Erythroblast (primary cell): ENCODE data around the gene ITPRID1.
A peak's percentile ranks its signal among the peaks of the same experiment; 100 is the strongest.

Experiments used
- DNase-seq, 2 experiments: peaks; one replicate each; lab custom pipeline; 2025; lab: John Stamatoyannopoulos, UW
- GATA1 ChIP-seq: IDR thresholded peaks from 2 replicates; pipeline ENCODE4 v1.6.1; 2011; ENCODE audit warnings: low read depth, mild to moderate bottlenecking, control low read depth, low read length, moderate library complexity
- POLR2A ChIP-seq: IDR thresholded peaks from 2 replicates; pipeline ENCODE4 v1.6.1; 2011; ENCODE audit warnings: mild to moderate bottlenecking, low read length

Gene ITPRID1

DNA sequence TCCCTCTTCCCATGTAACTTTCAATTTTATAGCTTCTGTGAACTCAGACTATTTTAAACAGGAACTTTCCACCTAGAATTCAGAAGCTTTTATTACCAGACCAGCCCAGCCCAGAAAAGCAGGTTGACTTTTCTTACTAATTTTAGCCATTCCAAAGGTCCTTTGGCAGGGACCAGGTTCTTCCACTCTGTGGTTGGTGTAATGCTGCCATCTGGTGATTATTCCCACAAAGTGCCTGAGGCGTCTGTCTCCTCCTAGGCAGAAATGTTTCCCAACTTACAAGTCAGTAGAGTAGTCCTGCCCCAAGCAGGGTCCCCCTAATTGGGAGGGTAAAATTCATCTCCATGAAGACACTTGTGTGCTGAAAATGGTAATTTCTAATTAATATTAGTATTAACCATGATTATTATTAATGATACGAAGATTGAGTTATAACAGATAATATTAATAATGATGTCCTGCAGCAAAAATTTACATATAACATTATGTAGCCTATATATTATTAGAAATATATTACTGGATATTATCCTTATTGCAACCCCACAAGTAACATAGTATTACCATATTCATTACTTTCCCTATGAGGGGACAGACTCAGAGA is 120.1 kb downstream of the ITPRID1 start:
- peak; percentile 5 to 43 for DNase-seq
- TF ChIP-seq POLR2A (no peak), GATA1 (no peak)

DNA sequence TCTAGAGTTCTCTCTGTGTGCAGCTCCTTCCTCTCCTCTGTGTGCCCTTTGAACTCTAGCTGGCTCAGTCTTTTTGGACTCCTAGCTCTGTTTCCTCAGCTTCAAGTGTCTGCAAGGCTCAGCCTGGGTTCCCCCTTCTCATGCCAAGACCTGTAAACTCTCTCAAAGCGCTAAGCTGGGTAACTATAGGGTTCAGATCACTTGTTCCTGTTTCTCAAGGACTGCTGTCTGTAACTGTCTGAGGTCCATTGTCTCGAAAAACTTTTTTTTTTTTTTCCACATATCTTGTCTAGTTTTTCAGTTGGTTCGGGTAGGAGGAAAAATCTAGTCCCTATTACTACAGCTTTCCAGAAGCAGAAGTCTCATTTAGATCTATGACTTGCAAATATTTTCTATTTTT is 126.5 kb downstream of the ITPRID1 start:
- no peak for DNase-seq
- TF ChIP-seq POLR2A: no peak
- no peak for TF ChIP-seq GATA1

DNA sequence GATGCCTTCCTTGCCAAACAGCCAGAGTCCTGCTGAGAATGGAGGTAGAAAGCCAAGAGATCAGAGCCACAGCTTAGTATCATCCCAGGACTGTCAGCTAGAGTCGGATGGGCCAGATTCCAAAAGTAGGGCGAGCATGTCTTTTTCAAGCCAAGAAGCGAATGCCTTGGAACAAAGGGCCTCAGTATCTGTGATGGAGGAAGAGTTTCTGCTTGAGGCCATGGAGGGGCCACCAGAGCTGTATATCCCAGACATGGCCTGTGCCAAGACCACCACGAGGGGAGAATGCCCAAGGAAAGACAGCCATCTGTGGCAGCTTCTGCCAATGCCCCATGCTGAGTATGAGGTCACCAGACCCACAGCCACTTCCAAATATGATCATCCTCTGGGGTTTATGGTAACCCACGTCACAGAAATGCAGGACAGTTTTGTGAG is 128.8 kb downstream of the ITPRID1 start:
- no peak for DNase-seq

DNA sequence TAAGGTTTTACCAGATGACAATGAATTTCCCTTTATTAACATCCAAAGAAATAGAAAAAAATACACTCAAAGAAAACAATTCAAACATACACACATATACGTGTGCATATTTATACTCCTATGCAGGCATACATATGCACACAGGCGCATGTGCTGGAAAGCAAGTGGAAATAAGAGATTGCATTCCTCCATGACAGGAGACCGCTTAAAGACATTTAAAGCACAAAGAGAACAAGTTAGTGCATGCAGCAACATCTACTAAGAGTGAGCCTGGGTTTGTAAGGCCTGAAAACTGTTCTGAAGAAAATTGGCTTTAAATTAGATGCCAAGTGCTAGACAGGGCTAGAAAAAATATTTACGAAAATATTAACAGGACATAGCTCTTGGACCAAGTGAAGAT is 133.1 kb downstream of the ITPRID1 start:
- DNase-seq: no peak
- TF ChIP-seq POLR2A (no peak), GATA1 (no peak)

More for the DNA sequence above, 128.8 kb downstream of the ITPRID1 start:
- TF ChIP-seq GATA1: no peak

DNA sequence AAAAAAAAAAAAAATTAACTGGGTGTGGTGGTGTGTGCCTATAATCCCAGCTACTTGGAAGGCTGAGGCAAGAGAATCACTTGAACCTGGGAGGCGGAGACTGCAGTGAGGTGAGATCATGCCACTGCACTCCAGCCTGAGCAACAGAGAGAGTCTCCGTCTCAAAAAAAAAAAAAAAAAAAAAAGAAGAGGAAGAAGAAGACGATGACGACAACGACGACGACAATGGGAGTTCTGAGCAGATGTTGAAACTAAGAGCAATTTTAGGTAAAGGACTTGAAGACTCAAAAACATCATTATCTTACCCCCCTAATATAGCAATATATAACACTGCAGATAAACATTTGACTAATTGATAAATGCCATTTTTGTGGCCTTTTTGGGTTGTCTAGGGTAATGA is 133.6 kb downstream of the ITPRID1 start:
- TF ChIP-seq GATA1: no peak
- TF ChIP-seq POLR2A: no peak

DNA sequence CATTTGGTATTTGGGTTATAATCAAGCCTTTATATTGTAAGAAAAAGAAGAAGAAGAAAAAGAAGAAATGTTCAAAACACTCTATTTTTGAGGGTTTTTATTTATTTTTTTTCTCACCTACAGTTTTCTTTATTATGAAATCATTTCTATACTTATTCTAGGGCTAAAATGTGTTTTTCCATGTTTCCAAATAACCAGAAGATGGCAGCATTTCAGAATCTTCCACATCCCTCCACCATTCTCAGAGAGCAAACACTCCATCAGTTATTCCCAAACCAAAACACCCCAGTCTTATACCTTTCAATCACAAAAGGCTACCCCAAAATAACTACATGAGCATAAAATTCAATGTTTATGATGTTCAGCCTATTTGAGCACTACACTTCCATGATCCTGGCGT is 134.4 kb downstream of the ITPRID1 start:
- DNase-seq: no peak
- no peak for TF ChIP-seq GATA1
- no peak for TF ChIP-seq POLR2A

More for the DNA sequence above, 133.6 kb downstream of the ITPRID1 start:
- no peak for DNase-seq

DNA sequence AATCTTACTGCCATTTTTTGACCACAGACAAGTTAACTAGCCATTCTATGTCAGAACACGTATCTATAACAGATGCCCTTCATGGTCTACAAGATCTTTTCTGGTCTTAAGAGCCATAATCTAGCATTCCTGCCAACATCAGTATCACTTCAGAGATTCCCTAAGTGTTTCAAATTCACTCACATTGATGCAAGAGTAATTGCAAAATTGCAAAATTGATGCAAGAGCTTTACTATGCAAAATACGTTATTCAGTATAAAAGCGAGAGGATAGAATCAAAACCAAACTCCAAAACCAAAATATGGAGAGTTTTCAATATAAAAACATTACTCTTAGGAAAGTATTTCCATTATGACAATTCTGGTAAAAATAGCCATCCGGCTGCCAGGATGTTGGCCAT is 135.0 kb downstream of the ITPRID1 start:
- DNase-seq: no peak
- no peak for TF ChIP-seq POLR2A

DNA sequence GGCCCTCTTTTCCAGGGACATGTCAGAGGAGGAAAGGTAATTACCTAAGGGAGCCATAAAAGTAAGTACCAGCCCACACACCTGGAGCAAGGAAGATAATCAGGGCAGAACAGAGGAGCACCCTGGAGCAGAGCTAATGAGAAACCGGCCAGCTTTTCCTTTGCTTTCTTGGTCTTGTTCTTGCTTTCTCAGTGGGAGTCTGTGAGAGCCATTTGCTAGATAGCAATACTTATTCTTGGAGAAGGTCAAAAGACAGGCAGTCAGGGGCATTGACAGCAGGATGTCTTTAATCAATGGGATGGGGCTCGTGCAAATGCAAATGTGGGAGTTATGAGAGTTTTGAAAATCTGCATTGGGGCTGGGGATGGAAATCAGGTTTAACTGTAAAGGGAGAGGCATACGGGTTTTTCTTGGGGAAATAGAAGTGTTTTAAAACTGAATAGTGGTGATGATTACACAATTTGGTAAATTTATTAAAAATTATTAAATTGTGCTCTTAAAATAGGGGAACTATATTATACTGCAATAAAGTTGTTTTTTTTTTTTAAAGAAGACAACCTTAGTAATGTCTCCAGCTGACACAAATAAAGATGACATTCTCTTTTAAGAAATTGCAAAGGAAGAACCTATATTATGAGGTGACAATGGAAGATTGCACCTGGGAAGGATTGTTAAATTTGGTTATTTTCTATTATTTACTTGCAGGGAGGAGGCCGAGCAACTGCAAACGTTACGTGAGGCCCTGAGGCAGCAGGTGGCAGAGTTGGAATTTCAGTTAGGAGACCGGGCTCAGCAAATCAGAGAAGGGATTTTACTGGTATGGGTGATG is 137.6 kb downstream of the ITPRID1 start:
- no peak for DNase-seq
- TF ChIP-seq GATA1 (no peak), POLR2A (no peak)

DNA sequence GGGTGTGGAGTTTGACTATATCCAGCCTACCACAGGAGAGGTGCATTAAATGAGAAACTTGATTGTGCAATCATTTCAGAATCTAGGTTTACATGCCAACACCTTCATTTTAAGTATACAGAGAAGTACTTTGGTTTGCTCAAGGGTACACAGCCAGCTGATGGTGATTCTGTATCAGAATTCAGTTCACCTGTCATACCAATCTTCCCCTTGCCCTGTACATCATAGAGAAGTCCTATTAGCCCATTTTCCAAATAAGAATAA is 138.1 kb downstream of the ITPRID1 start:
- no peak for DNase-seq
- TF ChIP-seq GATA1: no peak
- TF ChIP-seq POLR2A: no peak

DNA sequence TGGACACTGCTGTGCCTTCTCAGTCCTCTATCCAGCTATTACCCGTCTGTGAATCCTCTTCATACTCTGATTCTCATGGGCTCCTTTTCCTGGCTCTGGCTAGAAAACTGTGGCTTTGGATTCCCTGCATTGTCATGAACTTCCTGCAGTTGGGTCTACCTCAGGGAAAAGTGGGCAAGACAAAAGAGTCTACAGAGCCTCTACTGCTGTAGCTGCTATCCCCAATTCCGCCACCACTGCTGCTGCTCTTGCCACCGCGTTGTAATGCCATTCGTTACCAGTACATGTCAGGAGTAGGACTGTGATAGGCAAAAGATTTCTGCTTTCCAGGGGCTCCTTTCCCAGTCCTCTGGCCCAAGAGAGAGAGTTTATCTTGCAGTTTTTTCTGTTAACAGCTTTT is 149.2 kb downstream of the ITPRID1 start:
- TF ChIP-seq GATA1: no peak
- TF ChIP-seq POLR2A: no peak

DNA sequence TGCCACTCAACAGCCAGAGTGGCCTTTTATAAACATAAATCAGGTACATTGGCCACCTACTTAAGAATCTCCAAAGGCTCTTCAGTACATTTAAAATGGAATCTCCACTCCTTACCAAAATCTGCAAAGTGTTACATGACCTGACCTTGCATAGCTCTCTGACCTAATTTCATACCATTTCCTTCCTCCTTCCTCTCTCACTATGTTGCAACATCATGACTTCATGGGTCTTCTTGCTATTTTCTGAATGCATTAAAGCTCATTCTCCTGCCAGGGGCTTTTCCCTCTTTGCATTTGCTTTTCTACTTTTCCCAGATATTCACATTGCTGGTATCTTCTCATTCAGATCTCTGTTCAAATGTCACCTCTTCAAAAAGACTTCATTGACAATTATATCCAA is 151.0 kb downstream of the ITPRID1 start:
- no peak for DNase-seq
- TF ChIP-seq GATA1 (no peak), POLR2A (no peak)

More for the DNA sequence above, 149.2 kb downstream of the ITPRID1 start:
- DNase-seq: no peak

DNA sequence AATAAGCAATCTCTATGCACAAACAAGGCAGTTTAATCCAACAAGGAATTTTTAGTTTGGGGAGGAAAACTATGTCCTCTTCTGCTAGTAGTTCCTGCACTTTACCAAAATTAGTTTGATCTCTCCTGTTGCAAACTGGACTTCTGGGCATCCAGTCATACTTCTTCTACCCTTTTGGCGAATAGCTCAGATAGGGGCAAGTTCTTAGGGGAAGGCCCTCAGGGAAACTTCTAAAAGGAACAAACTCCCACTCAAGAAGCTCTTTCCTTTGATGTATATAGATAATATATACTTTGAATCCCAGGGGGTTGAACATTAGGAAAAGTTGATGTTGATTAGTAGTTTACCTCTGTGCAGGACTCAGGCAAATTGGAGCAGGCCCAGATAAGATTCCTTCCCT is 151.7 kb downstream of the ITPRID1 start:
- no peak for DNase-seq
- TF ChIP-seq POLR2A: no peak
- TF ChIP-seq GATA1: no peak

DNA sequence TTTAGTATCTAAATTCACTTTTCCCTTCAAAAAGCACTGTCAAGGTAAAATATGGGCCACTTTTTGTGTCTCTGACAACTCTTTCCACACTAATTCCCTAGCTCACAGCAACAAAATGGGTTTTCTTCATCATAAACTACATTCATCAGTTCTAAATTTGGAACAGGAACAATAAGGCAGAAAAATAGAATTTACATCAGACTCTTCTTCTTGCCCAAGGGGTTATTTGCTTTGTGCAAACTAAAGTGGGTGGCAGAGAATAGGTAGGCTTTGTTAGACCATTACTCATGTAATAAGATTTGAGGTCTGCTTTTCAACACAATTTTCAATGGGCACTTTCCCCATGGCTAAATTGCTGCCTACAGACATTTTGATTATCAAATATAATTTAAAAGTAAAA is 155.6 kb downstream of the ITPRID1 start:
- DNase-seq: no peak
- TF ChIP-seq POLR2A (no peak), GATA1 (no peak)

DNA sequence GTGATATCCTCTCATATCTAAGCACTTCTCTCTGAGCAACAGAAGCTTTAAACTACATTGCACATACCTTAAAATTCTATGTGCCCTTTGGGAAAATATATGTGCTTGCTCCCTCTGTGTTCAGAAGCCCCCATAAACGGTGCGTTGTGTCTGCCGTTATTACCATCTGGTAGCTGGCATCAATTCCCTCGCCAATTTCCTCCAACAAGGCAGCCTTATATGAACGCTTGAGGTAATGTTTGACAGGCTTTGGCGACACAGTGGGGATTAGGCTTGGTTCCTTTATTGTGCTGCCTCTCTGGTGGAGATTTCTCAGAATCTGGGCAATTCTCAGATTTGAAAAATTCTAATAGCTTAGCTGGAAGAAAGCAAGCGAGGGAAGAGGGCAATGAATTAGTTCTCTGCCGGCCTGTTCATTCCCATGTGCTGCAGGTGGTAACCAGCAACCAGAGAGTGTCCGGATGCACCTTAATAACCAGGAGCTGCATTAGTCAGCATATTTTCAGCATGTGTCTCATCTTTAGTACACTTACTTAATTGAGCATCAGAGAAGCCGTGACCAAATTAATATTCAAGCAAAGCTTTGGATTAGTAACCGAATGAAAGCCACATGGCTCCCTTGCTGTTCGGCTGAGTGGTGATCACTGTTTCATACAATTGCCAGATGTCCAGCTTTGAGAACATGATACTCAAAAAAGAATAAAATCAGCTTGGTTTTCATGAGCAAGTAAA is 165.8 kb downstream of the ITPRID1 start:
- no peak for TF ChIP-seq GATA1
- TF ChIP-seq POLR2A: no peak

More for the DNA sequence above, 165.8 kb downstream of the ITPRID1 start:
- DNase-seq: no peak
